ENCODE results near the gene SAMM50. TPM values are rescaled to one million over a fixed set of nuclear protein-coding genes. Genes with fewer than 3 reads are reported as not detected.

The SAMM50 gene
- total and polyA plus RNA-seq, 10 of the 15 experiments (the other 5 are each of a cell fraction or from before 2014, with no cell fraction given): 38.2 to 126 (median 62.4) TPM

DNA sequence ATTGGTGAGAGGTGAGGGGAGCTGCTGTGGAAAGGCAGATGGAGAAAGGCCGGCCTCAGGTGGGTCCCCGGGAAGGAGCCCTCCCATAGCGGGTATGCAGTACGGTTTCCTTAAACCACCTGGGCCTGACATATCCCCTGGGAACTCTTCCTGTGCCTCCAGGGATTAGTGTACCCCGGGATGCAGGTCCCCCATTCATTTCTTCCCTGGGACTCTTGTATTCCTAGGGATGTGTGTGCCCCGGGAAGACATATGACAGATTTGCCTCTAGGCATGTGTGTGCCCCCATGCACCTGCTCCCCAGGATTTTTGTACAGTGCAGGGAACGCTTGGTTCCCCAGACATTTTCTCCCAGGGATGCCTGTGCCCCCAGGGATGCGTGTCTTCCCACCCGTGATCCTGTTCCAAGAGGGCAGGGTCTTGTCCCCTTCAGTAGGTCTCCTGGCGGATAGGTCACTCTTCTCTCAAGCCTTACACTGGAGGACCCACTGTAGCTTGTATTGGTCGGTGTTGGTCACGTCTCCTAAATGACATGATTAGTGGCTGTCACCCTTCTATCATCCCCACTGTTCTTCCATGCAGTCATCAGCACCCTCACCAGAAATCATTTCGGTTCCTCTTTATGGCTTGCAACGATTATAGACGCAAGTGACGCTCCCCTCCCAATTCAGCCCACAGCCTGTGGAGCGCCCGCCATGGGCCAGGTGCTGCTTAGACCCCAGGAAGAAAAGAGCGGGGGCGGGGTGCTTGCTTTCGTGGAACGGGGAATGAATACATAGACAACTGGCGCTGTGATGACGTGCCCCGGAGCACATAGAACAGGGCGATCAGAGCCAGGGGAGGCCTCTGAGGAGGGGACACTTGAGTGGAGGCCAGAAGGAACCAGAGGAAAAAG, 70.2 kb downstream of the SAMM50 start (continued):
- TF ChIP-seq, protein P1, sequence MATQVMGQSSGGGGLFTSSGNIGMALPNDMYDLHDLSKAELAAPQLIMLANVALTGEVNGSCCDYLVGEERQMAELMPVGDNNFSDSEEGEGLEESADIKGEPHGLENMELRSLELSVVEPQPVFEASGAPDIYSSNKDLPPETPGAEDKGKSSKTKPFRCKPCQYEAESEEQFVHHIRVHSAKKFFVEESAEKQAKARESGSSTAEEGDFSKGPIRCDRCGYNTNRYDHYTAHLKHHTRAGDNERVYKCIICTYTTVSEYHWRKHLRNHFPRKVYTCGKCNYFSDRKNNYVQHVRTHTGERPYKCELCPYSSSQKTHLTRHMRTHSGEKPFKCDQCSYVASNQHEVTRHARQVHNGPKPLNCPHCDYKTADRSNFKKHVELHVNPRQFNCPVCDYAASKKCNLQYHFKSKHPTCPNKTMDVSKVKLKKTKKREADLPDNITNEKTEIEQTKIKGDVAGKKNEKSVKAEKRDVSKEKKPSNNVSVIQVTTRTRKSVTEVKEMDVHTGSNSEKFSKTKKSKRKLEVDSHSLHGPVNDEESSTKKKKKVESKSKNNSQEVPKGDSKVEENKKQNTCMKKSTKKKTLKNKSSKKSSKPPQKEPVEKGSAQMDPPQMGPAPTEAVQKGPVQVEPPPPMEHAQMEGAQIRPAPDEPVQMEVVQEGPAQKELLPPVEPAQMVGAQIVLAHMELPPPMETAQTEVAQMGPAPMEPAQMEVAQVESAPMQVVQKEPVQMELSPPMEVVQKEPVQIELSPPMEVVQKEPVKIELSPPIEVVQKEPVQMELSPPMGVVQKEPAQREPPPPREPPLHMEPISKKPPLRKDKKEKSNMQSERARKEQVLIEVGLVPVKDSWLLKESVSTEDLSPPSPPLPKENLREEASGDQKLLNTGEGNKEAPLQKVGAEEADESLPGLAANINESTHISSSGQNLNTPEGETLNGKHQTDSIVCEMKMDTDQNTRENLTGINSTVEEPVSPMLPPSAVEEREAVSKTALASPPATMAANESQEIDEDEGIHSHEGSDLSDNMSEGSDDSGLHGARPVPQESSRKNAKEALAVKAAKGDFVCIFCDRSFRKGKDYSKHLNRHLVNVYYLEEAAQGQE (IDR thresholded peaks at IDR 0.05; ENCODE audit: low read depth, low read length): no peak
- no peak for TF ChIP-seq MYC (IDR thresholded peaks at IDR 0.05; ENCODE audit: insufficient read depth, insufficient read length, insufficient replicate concordance, low read length, severe bottlenecking)
- TF ChIP-seq IKZF1 (conservative IDR thresholded peaks at IDR 0.05): peak; percentile 99
- TF ChIP-seq NBN (IDR thresholded peaks at IDR 0.05): peak; percentile 97
- no peak; the same call in 1 of the 2 replicates for TF ChIP-seq ZNF217 (IDR thresholded peaks at IDR 0.05)
- no peak for TF ChIP-seq ZNF622 (IDR thresholded peaks at IDR 0.05)
- peak; percentile 73 for TF ChIP-seq POU2F2 (IDR thresholded peaks at IDR 0.05; ENCODE audit: borderline replicate concordance, low read depth, low read length)
- no peak for TF ChIP-seq NFYA (IDR thresholded peaks at IDR 0.05; ENCODE audit: borderline replicate concordance, low read depth, low read length)
- TF ChIP-seq, protein P2, sequence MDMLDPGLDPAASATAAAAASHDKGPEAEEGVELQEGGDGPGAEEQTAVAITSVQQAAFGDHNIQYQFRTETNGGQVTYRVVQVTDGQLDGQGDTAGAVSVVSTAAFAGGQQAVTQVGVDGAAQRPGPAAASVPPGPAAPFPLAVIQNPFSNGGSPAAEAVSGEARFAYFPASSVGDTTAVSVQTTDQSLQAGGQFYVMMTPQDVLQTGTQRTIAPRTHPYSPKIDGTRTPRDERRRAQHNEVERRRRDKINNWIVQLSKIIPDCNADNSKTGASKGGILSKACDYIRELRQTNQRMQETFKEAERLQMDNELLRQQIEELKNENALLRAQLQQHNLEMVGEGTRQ (IDR thresholded peaks at IDR 0.05; ENCODE audit: borderline replicate concordance, low read depth, low read length): peak; percentile 17; the same call in 1 of the 2 replicates
- TF ChIP-seq TBL1XR1 (IDR thresholded peaks at IDR 0.05; ENCODE audit: low read depth, low read length): peak; percentile 89
- TF ChIP-seq SUZ12 (IDR thresholded peaks at IDR 0.05; ENCODE audit: unreplicated experiment): no peak
- TF ChIP-seq, protein P3, sequence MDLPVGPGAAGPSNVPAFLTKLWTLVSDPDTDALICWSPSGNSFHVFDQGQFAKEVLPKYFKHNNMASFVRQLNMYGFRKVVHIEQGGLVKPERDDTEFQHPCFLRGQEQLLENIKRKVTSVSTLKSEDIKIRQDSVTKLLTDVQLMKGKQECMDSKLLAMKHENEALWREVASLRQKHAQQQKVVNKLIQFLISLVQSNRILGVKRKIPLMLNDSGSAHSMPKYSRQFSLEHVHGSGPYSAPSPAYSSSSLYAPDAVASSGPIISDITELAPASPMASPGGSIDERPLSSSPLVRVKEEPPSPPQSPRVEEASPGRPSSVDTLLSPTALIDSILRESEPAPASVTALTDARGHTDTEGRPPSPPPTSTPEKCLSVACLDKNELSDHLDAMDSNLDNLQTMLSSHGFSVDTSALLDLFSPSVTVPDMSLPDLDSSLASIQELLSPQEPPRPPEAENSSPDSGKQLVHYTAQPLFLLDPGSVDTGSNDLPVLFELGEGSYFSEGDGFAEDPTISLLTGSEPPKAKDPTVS (IDR thresholded peaks at IDR 0.05; ENCODE audit: low read depth, low read length): peak; percentile 39; the same call in 1 of the 2 replicates
- no peak for TF ChIP-seq HDAC6 (IDR thresholded peaks at IDR 0.05; ENCODE audit: unreplicated experiment)
- TF ChIP-seq, protein P4, sequence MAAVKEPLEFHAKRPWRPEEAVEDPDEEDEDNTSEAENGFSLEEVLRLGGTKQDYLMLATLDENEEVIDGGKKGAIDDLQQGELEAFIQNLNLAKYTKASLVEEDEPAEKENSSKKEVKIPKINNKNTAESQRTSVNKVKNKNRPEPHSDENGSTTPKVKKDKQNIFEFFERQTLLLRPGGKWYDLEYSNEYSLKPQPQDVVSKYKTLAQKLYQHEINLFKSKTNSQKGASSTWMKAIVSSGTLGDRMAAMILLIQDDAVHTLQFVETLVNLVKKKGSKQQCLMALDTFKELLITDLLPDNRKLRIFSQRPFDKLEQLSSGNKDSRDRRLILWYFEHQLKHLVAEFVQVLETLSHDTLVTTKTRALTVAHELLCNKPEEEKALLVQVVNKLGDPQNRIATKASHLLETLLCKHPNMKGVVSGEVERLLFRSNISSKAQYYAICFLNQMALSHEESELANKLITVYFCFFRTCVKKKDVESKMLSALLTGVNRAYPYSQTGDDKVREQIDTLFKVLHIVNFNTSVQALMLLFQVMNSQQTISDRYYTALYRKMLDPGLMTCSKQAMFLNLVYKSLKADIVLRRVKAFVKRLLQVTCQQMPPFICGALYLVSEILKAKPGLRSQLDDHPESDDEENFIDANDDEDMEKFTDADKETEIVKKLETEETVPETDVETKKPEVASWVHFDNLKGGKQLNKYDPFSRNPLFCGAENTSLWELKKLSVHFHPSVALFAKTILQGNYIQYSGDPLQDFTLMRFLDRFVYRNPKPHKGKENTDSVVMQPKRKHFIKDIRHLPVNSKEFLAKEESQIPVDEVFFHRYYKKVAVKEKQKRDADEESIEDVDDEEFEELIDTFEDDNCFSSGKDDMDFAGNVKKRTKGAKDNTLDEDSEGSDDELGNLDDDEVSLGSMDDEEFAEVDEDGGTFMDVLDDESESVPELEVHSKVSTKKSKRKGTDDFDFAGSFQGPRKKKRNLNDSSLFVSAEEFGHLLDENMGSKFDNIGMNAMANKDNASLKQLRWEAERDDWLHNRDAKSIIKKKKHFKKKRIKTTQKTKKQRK (IDR thresholded peaks at IDR 0.05; ENCODE audit: low read depth, low read length): no peak
- TF ChIP-seq ZNF207 (IDR thresholded peaks at IDR 0.05; ENCODE audit: borderline replicate concordance): no peak
- TF ChIP-seq ZBED1 (IDR thresholded peaks at IDR 0.05; ENCODE audit: borderline replicate concordance): peak; percentile 84
- TF ChIP-seq EP300 (IDR thresholded peaks at IDR 0.05; ENCODE audit: borderline replicate concordance in 1 of 2, control insufficient read depth in 1 of 2, low read depth in 2 of 2, low read length in 2 of 2): peak; percentile 98

Measured in GM12878 (cell line).